SK-N-SH (cell line): ENCODE results near the gene HOXD10.

Source experiments
- CHD2 ChIP-seq: fragments of 150-350 bp; IDR thresholded peaks from 2 replicates; pipeline ENCODE4 v1.6.1; 2018; ENCODE audit warnings: low read length; ENCODE audit not compliant: partially characterized antibody
- SMC3 ChIP-seq: IDR thresholded peaks from 2 replicates; pipeline ENCODE4 v1.6.1; 2012; ENCODE audit warnings: low read depth, low read length, improper control_type of control experiment
- TCF12 ChIP-seq: IDR thresholded peaks from 2 replicates; pipeline ENCODE4 v1.4.0; 2012

- TF ChIP-seq CHD2 (no peak), TCF12 (no peak), SMC3 (no peak)
Observed at GRCh38 chr2:176105078-176105729, 11.4 kb upstream of the HOXD10 start.
